GM18907 (cell line): ENCODE measurements around the gene MARVELD1.

ENCODE experiments used
- ATAC-seq: cut with Tn5 transposase; IDR thresholded peaks from one replicate; pipeline ENCODE4 v1.9.1; 2021; ENCODE audit warnings: mild to moderate bottlenecking, moderate library complexity; ENCODE audit not compliant: unreplicated experiment

Gene MARVELD1

DNA sequence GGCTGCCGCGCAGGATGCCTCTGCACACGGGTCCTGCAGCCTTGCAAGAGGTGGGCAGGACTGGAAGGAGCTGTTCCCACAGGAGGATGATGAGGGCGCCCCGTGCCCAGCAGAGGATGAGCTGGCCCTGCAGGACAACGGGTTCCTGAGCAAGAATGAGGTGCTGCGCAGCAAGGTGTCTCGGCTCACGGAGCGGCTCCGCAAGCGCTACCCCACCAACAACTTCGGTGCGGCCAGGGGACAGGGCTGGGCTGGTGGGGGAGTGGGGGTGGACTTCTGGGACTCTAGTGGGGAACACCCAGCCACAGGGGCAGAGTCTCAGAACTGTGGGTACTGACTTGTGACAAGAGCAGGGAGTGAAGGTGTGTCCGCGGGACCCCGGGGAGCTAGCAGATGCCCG is 39.4 kb downstream of the MARVELD1 start:
- ATAC-seq: no peak

DNA sequence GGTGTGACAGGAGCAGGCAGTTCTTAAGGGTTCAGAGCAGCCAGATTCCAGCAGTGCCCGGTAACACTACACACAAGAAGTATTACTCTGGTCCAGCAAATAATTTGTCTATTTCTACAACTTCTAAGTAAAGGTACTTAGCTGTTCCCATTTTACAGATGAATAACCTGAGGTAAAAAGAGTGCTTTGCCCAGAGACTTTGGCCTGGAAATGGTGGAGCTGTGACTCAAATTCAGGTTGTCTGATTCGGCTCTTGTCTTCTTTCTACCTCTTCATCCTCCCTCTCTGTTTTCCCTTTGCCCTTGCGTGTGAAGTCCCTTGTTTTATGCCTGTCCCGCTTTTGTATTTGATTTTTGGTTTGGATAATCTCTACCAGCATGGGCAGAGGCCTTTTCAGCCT is 41.2 kb downstream of the MARVELD1 start:
- ATAC-seq: no peak

DNA sequence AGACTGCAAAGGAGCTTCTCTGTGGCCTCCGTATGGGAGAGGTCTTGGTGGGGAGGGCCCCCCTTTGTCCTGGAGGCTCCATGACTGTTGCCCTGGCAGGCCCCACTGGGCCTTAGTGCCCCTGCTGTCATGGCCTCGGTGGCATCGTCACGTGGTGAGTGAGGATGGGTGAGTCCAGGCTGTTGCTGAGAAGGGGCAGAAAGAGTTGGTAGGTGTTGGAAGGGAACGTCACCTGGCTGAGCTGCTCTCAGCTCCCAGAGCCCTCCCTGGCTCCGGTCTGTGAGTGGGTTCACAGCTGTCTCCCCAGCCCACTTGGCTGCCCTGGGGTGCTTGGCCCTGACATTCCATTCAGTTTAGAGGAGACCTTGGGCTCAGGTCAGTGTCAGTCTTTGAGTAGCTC is 42.2 kb downstream of the MARVELD1 start:
- ATAC-seq: no peak

DNA sequence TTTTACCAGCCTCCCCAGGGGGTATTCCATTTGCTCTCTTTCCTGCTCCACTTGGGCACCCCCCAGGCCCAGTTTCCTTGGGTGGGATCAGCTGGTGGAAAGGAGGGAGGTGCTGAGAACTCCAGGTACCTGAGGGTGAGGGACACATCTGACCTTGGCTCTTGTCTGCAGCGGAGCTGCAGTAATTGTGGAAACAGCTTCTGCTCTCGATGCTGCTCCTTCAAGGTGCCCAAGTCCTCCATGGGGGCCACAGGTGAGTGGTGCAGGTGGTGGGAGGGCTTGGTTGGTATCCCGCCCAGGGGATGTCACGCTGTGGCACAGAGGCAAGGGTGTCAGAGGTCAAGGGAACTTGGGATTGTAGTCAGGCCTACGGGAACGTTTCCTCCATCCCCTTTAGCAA is 43.9 kb downstream of the MARVELD1 start:
- no peak for ATAC-seq

DNA sequence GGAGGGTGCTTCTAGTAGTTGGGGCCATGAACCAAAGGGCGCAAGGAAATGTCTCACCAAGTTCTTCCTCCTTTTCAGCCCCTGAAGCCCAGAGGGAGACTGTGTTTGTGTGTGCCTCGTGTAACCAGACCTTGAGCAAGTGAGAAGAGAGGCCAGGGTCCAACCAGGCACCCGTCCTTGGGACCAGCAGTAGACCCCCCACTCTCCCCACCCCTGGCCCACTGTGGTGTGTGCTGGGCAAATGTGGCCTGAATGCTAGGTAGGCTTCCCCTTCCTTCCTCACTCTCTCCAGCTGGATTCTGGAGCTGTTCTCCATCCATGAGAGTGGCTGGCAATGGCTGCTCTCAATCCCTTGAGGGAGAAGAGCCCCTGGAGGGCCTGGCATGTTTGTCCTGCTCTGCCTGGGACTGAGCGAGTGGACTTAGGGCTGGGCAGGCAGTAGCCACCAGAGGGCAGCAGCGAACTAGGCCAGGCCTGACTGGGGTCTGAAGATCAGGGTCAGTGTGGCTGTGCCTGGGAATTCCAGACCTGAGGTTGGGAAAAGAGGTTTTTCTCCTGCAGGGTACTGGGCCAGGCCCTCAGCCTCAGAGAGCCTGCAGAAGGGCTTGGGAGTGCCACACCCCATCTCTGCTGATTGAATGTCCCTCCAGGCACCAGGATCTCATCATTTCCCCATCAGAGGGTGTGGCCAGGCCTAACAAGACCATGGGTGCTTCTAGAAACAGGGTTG is 45.8 kb downstream of the MARVELD1 start:
- ATAC-seq: no peak

DNA sequence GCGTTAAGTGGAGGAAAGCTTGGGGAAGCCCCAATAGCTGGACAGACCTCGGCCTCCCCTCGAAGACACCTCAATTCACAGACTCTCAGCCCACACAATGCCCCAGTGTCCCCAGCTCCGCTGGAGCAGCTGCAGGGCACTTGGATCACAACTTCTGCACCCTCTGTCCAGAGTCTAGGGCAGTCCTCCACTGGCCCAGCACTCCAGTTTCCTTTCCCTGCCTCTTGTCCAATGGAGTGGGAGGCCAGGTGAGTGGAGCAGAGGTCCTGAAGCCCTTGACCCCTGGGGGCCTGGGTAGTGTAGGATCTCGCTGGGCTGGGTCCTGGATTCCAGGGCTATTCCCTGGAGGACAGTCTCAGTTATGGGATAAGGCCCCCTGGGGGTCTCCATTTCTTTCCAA is 46.4 kb downstream of the MARVELD1 start:
- ATAC-seq: no peak

DNA sequence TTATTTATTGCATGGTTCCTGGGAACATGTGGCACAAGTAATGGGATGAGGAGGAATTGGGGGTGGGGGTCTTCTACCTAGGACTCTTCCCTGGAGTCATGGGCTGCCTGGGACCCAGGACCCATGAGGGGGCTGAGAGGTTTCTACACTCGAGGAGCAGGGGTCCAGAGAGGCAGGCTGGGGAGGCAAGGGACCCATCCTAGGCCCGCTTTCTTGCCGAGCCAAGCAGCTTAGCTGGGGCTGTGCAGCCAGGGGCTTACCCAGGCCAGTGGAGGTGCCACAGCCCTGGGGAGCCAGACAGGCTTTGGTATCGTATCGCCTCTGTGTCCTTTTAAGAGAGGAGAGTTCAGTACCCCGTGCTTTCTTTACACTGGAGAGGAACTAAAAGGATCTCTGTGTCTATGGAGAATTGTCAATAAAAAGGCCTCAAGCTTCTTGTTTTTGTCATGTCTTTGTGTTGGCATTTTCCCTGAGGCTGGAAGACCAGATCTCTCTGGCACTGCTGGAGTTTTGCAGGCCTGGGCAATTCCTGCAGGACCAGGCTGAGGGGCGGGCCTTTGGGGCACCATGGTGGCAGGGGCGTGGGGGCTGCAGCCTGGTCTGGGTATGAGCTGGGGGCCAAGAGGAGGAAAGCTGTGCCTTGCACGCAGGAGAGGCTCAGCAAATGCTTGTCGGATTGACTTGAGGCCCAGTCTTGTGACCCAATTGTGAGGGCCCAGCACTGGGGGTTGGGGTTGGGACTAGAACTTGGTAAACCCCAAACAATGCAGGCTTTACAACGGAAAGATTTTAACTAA is 47.1 kb downstream of the MARVELD1 start:
- ATAC-seq: no peak

DNA sequence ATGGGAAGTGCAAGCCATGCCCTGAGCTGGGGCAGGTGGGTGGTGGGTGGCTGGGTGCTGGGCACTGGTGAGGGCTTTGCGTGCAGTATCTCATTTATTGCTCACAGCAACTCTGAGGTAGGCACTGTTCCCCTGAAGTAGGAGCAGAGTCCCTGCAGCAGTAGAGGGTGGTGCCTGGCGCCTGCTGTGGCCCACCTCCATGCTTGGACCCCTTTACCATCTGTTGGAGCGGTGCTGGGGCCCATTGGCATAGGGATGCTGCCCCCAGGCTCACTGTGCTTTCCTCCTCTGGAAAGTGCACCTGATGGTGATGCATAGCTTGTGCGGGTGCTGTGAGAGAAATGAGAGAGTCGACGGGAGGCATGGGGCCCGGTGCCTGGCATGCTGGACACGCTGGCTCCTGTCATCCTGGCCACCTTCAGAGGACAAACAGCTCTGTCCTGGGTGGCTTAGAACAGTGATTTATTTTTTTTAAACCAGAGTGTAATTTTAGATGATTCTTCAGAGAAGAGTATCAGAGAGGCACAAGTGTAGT is 47.9 kb downstream of the MARVELD1 start:
- no peak for ATAC-seq

DNA sequence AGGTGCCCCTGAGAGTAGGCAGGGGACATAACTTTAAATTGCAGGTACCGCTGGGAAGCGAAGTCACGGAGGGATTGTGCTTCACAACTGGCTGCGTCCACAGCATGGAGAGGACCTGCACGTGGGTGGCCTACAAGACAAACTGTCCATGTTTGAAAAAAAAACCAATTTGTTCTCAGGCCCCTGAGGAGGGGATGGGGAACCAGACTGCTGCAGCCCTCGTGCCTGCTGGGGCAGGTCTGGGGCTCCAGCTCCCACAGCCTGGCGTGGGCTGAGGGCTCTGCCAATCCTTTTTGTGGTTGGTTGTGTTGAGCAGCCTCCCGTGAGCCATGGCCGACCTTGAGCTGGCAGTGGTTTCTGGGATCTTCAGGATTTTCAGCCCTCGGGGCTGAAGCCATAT is 48.5 kb downstream of the MARVELD1 start:
- no peak for ATAC-seq

DNA sequence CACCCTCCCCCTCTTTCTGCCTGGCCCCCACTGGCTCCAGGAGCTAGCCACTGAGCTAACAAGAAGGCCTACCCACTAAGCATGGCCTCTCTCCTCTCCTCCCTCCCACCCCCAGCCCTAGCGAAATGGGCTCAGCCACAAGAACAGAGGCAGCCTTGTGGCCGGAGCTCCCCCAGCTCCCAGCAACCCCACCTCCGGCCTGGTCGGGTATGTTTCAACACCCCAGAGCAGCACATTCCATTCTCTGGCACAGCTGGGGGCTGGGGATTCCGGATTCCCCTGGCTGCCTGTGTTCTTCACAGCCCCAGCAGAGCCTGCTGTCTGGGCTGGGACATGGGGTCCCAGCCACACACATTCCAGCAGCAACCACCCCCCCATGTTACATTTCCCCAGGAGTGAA is 49.3 kb downstream of the MARVELD1 start:
- ATAC-seq: no peak

DNA sequence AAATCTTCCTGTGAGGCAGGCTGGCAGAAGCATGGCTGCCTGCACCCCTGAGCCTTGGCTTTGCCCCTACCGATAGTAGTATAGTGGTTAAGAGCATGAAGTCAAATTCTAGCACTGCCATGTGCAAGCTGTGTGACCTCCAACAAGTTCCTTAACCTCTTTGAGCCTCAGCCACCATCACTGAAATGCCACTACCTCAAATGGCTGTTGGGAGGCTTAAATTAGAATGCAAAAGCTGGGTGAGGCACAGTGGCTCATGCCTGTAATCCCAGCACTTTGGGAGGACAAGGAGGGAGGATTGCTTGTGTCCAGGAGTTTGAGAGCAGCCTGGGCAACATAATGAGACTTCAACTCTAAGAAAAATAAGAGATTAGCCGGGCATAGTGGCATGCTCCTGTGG is 49.9 kb downstream of the MARVELD1 start:
- ATAC-seq: no peak

DNA sequence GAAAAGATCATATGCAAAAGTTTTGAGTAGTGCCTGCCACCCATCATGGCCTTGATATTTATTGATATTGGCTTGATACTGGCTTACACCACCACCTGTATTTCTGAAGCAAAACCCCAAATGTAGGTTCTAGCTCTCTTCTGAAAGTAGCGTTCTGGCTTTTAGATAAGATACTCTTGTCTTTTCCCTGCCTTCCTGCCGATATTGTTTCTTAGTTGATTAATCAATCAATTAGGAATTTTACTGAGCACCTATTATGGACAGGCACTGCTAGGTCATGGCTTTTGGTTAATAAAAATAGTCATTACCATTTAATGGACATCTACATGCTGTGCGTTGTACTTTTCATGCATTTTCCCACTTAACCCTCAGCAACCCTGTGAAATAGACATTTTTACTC is 50.4 kb downstream of the MARVELD1 start:
- ATAC-seq: no peak

DNA sequence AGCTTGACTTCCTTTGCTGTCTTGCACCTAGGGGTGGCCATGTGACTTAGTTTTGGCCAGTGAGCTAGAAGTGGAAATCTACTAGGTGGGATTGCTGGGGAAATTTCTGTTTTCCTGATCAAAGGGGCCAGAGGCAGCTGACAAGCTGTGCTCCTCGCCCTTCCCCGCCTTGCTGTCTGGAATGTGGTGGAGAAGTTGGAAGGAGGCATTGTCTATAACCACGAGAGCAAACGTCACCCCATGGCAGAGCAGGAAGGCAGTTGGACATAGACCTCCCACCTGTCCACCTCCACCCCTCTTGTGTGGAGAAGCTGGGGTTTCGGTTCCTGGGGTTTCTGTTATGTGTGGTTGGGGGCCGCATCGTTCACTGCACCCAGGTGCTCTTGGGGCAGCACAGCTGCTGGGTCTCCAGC is 51.0 kb downstream of the MARVELD1 start:
- ATAC-seq: peak; percentile 67

DNA sequence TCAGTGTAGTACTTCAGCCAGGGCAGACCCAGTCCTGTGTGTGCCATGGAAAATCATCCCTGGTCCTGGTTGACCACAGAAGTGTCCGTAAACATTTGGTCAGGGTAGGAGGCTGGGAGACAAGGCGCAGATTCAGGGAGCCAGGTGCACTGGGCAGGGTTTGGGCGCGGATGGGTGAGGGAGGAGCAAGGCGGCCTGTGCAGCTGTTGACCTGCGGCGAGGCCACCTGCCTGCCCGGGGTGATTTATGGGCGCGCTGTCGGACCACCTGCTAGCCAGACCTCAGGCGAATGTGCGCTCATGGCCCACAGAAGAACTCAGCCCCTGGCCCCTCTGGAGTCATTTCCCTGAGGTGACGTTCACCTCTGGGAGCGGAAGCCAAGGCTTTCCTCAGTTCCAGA is 51.7 kb downstream of the MARVELD1 start:
- ATAC-seq: no peak

DNA sequence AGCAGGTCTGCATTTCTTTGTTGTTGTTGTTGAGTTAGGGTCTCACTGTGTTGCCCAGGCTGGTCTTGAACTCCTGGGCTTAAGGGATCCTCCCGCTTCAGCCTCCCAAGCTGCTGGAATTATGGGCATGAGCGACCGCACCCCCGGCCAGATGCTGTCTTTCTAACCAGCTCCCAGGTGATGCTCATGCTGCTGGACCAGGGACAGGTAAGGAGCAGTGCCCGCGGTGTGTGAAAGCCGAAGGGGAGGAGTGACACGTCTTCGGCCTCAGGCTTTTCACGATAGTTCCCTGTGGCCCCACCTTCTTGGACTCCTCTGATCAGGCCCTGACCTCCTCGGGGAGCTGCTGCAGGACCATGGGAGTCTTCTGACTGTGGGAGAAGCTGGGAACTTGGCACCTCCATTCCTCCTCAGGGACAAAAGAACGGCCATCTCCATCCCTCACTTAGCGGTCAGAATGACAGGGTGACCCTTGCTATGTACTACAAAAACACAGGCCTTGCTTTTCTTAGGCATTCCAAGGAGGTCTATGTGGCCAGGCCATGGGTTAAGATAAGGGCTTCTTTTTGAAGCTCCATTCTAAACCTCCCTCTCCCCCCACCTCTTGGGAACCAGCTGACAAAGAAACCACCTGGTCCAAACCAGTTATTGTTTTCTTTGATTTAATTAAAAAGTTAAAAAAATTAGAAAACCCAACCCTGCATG is 52.7 kb downstream of the MARVELD1 start:
- ATAC-seq: no peak

DNA sequence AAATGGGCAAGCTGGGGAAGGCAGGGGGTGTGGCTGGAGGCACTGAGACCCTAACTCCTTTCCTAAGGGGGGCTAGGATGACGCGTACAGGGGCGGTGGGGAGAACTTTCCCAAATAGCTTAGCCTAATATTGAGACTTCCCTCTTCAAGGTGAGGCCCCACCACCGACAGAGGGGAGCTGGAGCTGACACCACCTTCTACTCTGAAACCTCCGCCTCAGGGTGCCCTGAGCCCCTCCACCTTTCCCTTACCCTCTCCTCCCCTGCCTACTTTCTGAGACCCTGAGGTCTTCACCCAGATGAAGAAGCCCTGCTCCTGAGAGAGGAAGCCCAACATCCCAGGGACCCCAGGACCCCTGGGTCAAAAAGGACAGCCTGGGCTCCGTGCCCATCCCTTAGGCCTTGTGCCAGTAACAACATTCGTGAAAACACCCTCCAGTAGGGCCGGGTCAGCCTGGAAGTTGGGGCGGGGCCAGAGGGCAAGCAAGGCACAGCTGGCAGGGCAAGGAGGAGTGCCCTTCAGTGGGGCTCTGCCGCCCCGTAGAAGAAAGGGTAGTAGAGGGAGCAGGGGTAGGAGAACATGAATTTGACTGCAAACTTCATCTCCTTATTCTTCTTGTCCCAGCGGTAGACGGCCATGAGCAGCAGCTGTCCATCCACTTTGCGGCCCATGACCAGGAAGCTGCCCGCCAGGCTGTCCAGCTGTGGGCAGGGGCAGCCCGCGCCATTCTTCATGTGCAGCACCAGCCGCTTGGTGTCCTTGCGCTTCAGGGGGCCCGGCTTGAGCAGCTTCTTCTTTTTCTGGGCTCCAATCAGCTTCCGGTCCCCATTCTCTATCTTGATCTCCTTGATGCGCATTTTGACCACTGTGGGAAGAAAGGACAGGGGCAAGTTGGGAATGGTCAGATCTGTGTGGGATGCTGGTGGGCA is 53.7 kb downstream of the MARVELD1 start:
- no peak for ATAC-seq
